ENCODE results near the gene ROBO2. TPM values are rescaled to one million over a fixed set of nuclear protein-coding genes. Genes with fewer than 3 reads are reported as not detected.

The ROBO2 gene
- polyA plus RNA-seq, 1 donor from 2014 or later: 55.5 TPM

DNA sequence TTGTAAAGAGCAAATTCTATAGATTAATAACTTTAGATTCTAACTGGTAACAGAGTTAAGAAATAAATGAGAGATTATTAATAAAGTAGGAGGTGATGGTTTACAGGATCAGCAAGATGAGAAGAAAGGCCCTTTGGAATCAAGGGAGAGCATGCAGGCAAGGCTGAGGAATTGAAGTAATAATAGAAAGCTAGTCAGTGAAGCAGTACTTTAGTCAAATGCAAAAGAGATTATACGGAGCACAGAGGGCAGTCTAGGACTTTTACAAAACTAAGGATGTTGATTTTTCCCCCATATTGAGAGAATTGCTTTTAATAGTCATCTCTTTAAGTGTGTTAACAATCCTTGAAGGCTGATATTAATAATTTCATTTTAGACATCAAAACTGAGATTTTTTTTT is 146.4 kb downstream of the ROBO2 start:
- H3K4me2 ChIP-seq (ENCODE audit: low read length): no peak overlapping the region
- no peaks in the 10 kb centered on the region for H3F3A ChIP-seq (ENCODE audit: insufficient read depth, low read length, poor library complexity, severe bottlenecking)
- no peak overlapping the region for H3K9ac ChIP-seq (ENCODE audit: low read length)
- H3K79me2 ChIP-seq (replicated peaks; ENCODE audit: insufficient read depth, low read length): no peaks in the 10 kb centered on the region
- no peak overlapping the region for H3K4me3 ChIP-seq (ENCODE audit: low read length)
- H3K27ac ChIP-seq (ENCODE audit: low read length): no peak overlapping the region
- TF ChIP-seq MXI1 (conservative IDR thresholded peaks at IDR 0.05; ENCODE audit: poor library complexity, severe bottlenecking): no peak
- TF ChIP-seq, protein P1, sequence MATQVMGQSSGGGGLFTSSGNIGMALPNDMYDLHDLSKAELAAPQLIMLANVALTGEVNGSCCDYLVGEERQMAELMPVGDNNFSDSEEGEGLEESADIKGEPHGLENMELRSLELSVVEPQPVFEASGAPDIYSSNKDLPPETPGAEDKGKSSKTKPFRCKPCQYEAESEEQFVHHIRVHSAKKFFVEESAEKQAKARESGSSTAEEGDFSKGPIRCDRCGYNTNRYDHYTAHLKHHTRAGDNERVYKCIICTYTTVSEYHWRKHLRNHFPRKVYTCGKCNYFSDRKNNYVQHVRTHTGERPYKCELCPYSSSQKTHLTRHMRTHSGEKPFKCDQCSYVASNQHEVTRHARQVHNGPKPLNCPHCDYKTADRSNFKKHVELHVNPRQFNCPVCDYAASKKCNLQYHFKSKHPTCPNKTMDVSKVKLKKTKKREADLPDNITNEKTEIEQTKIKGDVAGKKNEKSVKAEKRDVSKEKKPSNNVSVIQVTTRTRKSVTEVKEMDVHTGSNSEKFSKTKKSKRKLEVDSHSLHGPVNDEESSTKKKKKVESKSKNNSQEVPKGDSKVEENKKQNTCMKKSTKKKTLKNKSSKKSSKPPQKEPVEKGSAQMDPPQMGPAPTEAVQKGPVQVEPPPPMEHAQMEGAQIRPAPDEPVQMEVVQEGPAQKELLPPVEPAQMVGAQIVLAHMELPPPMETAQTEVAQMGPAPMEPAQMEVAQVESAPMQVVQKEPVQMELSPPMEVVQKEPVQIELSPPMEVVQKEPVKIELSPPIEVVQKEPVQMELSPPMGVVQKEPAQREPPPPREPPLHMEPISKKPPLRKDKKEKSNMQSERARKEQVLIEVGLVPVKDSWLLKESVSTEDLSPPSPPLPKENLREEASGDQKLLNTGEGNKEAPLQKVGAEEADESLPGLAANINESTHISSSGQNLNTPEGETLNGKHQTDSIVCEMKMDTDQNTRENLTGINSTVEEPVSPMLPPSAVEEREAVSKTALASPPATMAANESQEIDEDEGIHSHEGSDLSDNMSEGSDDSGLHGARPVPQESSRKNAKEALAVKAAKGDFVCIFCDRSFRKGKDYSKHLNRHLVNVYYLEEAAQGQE (IDR thresholded peaks at IDR 0.05; ENCODE audit: borderline replicate concordance): no peak
- TF ChIP-seq TAF1 (IDR thresholded peaks at IDR 0.05; ENCODE audit: low read depth): no peak
- no peak for TF ChIP-seq EZH2 (IDR thresholded peaks at IDR 0.05; ENCODE audit: borderline replicate concordance, insufficient read depth, low read length, poor library complexity, severe bottlenecking)
- TF ChIP-seq CTCF (IDR thresholded peaks at IDR 0.05; ENCODE audit: poor library complexity, severe bottlenecking): no peak
- TF ChIP-seq EP300 (conservative IDR thresholded peaks at IDR 0.05; ENCODE audit: poor library complexity, severe bottlenecking): no peak
- TF ChIP-seq POLR2AphosphoS5 (IDR thresholded peaks at IDR 0.05): no peak
- TF ChIP-seq SMC3 (conservative IDR thresholded peaks at IDR 0.05; ENCODE audit: poor library complexity): no peak
- TF ChIP-seq RAD21 (conservative IDR thresholded peaks at IDR 0.05): no peak
- H3K36me3 ChIP-seq (ENCODE audit: insufficient read depth, low read length): no peaks in the 10 kb centered on the region
- H3K27me3 ChIP-seq (ENCODE audit: insufficient read depth, low read depth, low read length): no peaks in the 10 kb centered on the region
- no peaks in the 10 kb centered on the region for H3K9me2 ChIP-seq (ENCODE audit: insufficient read depth, low read length)
- no peaks in the 10 kb centered on the region for H3K9me3 ChIP-seq (ENCODE audit: low read length)
- H4K20me1 ChIP-seq (ENCODE audit: insufficient read depth): no peaks in the 10 kb centered on the region
- no peak overlapping the region for H2AFZ ChIP-seq (ENCODE audit: low read depth, low read length)

GRCh38 chr3:77186728-77187127 is 146.8 kb downstream of the ROBO2 start:
- no peaks in the 10 kb centered on the region for H4K20me1 ChIP-seq (ENCODE audit: insufficient read depth)
- no peaks in the 10 kb centered on the region for H3K79me2 ChIP-seq (replicated peaks; ENCODE audit: insufficient read depth, low read length)
- H3K4me2 ChIP-seq (ENCODE audit: low read length): no peak overlapping the region
- no peak overlapping the region for H3K4me3 ChIP-seq (ENCODE audit: low read length)
- no peaks in the 10 kb centered on the region for H3K9me3 ChIP-seq (ENCODE audit: low read length)
- TF ChIP-seq MXI1 (conservative IDR thresholded peaks at IDR 0.05; ENCODE audit: poor library complexity, severe bottlenecking): no peak
- no peak overlapping the region for H2AFZ ChIP-seq (ENCODE audit: low read depth, low read length)
- H3F3A ChIP-seq (ENCODE audit: insufficient read depth, low read length, poor library complexity, severe bottlenecking): no peaks in the 10 kb centered on the region
- no peak overlapping the region for H3K27ac ChIP-seq (ENCODE audit: low read length)
- H3K27me3 ChIP-seq (ENCODE audit: insufficient read depth, low read depth, low read length): no peaks in the 10 kb centered on the region
- no peaks in the 10 kb centered on the region for H3K36me3 ChIP-seq (ENCODE audit: insufficient read depth, low read length)
- no peaks in the 10 kb centered on the region for H3K9me2 ChIP-seq (ENCODE audit: insufficient read depth, low read length)
- H3K9ac ChIP-seq (ENCODE audit: low read length): no peak overlapping the region

- Histone ChIP-seq H4K20me1 (ENCODE audit: insufficient read depth) (no peaks in the 10 kb centered on the region), H3K9me2 (ENCODE audit: insufficient read depth, low read length) (no peaks in the 10 kb centered on the region), H3K9me3 (ENCODE audit: low read length) (no peaks in the 10 kb centered on the region), H2AFZ (ENCODE audit: low read depth, low read length) (no peak overlapping the region), H3K9ac (ENCODE audit: low read length) (peak overlapping the region; percentile 26), H3K4me2 (ENCODE audit: low read length) (peak overlapping the region; percentile 46), H3K79me2 (replicated peaks; ENCODE audit: insufficient read depth, low read length) (no peaks in the 10 kb centered on the region), H3K27me3 (ENCODE audit: insufficient read depth, low read depth, low read length) (no peaks in the 10 kb centered on the region), H3K36me3 (ENCODE audit: insufficient read depth, low read length) (no peaks in the 10 kb centered on the region), H3K27ac (ENCODE audit: low read length) (peak overlapping the region; percentile 79), H3K4me3 (ENCODE audit: low read length) (peak overlapping the region; percentile 27), H3F3A (ENCODE audit: insufficient read depth, low read length, poor library complexity, severe bottlenecking) (no peaks in the 10 kb centered on the region)
- TF ChIP-seq POLR2AphosphoS5 (IDR thresholded peaks at IDR 0.05): peak; percentile 38
- no peak for TF ChIP-seq RAD21 (conservative IDR thresholded peaks at IDR 0.05)
- peak; percentile 75 for TF ChIP-seq EP300 (conservative IDR thresholded peaks at IDR 0.05; ENCODE audit: poor library complexity, severe bottlenecking)
Measured at GRCh38 chr3:77188210-77188609, 148.3 kb downstream of the ROBO2 start.
